GM19463 (cell line): ENCODE data around the gene S1PR2.
"Not testable (repeated sequence)": the region's sequence is repeated elsewhere in the genome, so short reads cannot be mapped to it uniquely, and the experiment has no call there.

Experiments used
- ATAC-seq: cut with Tn5 transposase; IDR thresholded peaks from one replicate; pipeline ENCODE4 v1.9.1; 2021; ENCODE audit warnings: mild to moderate bottlenecking, moderate library complexity; ENCODE audit not compliant: unreplicated experiment

The S1PR2 gene

DNA sequence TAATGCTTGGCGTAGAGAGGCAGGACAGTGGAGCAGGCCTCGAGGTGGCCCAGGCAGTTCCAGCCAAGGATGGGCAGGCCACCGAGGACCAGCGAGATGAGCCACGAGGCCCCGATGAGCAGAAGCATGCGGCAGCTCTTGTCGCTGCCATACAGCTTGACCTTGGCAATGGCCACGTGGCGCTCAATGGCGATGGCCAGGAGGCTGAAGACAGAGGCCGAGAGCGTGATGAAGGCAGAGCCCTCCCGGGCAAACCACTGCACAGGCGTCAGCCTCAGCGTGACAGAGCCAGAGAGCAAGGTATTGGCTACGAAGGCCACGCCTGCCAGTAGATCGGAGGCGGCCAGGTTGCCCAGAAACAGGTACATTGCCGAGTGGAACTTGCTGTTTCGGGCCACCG is 6.8 kb downstream of the S1PR2 start:
- no peak for ATAC-seq

DNA sequence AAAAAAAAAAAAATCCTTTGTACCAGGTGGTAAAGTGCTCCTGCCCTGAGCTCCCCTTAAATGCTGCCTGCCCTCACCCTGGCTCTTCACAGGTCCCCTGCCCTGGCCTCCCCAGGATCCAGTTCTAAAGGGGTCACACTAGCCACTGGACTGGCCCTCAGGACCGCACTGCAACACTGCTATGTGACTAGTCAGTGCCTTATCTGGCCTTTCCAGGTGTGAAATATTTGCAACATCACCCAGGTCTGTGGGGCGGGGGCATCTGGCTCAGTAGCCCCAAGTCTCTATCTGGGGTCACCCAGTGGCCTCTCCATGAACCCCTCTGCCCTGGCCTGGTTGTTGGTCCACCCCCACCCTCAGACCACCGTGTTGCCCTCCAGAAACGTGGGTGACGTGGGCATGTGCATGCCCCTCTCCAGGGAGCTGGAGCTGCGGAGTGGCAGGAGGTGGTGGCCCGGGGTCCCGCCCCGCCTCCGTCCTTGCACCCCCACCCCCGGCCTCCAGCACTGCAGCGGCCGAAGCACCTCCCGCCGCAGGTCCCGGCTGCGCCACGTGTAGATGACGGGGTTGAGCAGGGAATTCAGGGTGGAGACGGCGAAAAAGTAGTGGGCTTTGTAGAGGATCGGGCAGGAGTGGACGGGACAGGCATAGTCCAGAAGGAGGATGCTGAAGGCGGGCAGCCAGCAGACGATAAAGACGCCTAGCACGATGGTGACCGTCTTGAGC is 7.5 kb downstream of the S1PR2 start:
- no peak for ATAC-seq

DNA sequence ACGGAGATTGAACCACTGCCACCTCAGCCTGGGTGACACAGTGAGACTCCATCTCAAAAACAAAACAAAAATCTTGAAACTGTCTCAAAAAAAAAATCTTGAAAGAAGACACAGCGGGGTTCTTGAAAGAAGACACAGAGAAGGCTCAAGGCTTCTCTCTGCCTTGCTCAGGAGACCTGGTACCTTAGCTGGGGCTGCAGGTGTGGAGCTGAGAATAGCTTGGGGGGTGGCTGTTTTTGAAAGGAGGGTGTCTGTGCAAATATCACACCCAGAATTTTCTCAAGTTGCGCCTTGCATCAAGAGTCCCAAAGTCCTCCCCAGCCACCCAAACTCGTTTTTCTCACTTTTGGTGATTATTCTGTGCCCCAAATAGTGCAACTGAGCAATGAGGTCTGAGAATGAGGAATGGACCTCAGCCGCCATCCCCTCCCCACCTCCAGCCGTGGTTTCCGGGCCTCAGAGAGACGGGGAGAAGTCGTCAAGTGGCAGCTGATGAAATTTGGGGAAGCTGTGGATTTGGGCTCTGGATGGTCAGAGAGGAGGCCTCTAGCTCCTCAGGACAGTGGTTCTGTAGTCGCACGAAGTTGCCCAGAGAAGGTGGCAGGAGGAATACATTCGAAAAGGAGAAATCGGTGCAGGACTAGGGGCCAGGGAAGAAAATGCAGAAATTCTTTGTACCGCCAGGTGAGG is 8.8 kb downstream of the S1PR2 start:
- ATAC-seq = no peak

DNA sequence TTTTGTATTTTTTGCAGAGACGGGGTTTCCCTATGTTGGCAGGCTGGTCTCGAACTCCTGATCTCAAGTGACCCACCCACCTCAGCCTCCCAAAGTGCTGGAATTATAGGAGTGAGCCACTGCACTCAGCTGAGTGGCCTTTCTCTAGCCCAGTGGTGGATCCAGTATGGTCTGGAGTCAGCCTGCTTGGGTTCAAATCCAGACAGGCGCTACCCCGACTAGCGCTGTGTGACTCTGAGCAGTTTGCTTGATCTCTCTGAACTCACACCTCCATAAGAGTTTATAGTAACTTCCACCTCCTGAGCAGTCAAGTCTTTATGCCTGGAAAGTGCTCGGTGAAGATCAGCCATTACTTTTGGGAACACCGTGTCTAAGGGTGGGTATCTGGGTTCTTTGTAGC is 10.4 kb downstream of the S1PR2 start:
- no peak for ATAC-seq

DNA sequence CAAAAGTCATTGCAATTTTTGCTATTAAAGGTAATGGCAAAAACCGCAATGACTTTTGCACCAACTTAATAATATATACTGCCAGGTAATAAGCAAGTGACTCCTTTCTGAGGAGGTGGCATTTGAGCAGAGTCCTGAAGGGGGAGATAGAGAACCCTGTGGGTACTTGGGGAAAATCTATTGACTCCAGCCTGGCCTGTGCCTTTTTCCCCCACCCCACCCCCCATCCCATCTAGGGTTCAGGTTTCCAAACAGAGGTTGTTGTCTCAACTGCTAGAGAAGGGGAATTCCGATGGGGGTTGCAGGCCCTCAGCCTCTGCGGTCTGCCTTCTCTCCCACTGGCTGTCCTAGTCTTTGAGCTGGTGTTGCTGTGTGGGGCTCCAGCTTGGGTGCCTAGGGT is 11.5 kb downstream of the S1PR2 start:
- ATAC-seq = no peak

DNA sequence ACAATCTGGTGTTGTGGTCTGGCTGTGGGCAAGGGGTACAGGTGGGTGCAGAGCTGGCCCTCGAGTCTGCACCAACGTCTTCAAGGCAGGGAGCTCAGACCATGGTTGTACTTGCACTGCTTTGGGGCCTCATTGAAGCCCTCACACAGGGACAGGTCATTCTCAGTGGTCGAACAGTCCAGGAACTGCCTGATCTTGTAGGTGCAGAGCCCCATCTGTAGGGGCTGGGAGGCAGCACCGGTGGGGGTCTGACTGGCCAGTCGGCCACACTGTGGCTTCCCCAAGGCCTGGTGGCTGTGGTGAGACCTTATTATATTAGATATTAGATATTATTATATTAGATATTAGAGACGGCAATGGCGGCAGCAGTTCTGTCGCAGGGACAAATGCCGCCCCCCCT is 14.0 kb downstream of the S1PR2 start:
- ATAC-seq = no peak

DNA sequence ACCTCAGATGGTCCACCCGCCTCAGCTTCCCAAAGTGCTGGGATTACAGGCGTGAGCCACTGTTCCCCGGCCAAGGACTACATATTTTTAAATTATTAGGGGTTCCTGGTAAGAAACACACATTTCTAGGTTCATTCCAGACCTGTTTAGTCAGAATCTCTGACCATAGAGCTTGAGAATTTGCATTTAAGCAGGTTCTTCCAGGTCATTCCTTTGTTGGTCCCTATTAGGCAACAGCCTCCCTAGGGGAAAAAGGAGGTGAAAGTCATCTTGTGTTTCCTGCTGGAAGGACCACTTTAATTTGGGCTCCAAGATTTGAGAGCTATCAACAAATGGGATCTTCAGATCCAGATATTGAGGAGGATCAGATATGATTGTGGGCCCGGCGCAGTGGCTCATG is 16.3 kb downstream of the S1PR2 start:
- ATAC-seq = no peak

DNA sequence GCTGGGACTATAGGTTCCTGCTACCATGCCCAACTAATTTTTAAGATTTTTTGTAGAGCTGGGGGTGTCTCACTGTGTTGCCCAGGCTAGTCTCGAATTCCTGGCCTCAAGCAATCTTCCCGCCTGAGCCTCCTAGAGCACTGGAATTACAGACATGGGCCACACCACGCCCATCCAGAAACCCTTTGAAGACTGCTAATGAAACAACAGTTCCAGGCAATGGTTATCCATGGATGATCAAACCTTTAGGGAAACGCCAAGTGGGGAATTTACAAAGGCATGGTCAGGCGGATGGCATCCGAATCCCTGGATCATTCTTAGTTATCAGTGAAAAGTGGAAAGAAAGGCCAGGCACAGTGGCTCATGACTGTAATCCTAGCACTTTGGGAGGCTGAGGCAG is 19.4 kb downstream of the S1PR2 start:
- no peak for ATAC-seq

DNA sequence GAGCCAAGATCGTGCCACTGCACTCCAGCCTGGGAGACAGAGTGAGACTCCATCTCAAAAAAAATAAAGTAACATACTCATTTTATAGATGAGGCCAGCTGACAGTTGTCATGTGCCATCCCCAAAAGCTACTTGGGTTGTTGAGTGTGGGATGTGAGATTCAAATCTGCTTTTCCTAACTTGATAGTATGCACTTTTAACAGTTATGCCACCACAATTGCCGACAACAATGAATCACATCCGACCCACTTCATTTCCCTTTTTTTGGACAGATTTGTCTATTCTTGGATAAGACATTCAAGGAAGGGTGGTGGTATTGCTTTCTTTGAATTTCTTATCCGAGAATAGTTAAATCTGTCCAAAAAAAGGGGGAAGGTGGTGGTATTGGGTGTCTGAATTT is 20.1 kb downstream of the S1PR2 start:
- ATAC-seq = no peak

DNA sequence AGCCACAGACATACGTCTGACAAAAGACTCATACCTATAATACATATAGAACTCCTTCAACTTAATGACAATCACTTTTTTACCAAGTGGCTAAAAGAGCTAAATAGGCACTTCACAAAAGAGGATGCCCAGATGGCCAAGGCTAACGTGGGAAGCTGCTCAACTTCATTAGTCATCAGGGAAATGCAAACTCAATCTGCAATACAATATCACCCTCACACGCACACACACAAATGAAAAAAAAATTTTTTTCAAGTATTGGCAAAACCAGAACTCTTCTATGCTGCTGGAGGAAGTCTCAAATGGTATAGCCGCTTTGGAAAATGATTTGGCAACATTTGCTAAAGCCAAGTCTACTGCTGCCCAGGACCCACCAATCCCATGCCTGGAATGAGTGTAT is 21.8 kb downstream of the S1PR2 start:
- no peak for ATAC-seq

DNA sequence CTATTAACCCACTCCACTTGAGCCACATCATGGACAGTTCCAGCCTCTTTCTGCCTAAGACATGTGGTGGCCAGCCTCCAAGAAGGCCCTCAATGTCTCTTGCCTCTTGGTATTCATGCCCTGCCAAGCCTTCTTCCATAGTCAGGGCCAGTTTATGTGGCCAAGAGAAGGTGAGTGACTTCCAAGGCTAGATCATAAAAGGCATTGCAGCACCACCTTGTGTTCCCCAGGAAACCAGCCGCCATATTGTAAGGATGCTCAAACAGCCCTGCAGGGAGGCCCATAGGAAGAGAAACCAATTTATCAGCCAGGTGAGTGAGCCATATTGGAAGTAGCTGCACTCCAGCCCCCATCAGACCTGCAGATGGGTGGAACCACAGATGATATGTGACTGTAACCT is 24.1 kb downstream of the S1PR2 start:
- ATAC-seq = no peak

DNA sequence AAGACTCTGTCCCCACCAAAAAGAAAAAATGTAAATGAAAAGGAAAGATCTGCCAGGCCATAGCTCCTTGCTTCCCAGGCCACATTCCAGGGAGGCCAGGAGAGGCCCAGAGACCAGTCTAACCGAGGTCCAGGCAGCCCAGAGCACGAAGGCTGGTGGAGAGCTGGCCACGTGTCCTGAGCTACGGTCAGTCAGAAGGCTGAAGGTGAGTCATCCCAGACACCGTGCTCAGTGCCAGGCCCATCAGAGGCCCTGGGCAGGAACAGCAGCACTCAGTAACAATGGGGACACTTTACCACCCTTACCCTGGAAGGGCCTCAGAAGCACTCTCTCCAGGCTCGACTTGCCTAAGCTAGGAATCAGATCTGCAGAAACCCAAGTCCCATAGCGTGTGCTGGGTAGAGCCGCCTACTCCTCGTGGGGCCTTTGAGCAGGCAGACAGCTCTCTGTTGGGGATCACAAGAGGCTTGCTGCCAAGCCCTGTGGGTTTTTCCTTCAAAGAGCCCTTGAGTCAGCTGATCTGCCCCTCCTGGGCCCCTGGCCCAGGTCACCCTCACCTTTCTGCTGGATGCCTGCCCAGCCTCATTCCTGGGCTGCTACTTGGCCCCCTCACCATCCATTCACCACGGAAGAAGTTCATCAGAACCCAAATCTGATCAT is 24.8 kb downstream of the S1PR2 start:
- no peak for ATAC-seq

DNA sequence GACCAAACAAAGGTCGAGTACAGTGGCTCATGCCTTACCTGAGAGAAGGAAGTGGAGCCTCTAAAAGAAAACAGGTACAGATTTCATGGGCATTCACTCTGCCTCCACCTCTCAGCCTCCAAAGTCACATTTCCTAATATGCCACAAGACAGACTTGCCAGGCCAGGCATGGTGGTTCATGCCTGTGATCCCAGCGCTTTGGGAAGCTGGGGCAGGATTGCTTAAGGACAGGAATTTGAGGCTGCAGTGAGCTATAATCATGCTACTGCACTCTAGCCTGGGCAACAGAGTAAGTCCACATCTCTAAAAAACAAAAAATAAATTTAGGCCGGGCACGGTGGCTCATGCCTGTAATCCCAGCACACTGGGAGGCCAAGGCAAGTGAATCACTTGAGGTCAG is 25.5 kb downstream of the S1PR2 start:
- no peak for ATAC-seq

DNA sequence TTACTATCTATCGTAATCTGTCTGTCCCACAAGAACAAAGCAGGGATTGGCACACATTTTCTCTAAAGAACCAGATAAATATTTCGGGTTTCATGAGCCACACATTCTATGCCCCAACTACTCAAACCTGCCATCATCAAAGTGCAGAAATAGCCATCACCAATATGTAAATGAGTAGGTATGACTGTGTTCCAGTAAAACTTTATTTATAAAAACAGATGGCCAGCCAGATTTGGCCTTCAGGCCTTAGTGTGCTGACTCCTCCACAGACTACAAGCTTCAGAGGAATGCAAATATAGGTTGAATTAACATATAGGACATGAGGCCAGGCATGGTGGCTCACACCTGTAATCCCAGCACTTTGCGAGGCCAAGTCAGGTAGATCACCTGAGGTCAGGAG is 27.4 kb downstream of the S1PR2 start:
- no peak for ATAC-seq

DNA sequence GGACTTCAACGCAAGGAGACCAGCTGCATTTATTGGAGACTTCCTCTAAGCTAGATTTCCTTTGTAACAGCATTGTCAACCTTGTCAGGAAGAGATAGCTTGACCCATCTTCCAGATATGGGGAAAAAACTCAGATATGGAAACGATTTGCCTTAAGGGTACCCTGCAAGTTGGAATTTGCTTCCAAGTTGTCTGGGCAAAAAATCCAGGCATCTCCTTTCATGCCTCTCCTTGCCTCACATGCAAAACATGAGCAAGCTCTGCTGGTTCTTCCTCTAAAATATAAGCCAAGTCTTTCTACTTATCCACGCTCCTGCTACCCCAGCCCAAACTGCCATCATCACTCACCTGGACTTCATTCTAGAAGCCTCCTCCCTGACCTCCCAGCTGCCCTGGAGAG is 30.0 kb downstream of the S1PR2 start:
- ATAC-seq = no peak

DNA sequence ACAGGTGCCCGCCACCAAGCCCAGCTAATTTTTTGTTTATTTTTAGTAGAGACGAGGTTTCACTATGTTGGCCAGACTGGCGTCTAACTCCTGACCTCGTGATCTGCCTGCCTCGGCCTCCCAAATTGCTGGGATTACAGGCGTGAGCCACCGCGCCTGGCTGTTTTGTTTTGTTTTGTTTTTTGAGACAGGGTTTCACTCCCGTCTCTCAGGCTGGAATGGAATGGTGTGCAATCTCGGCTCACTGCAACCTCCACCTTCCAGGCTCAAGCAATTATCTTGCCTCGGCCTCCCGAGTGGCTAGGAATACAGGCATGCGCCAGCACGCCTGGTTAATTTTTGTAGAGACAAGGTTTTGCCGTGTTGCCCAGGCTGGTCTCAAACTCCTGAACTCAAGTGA is 31.0 kb downstream of the S1PR2 start:
- not testable (repeated sequence) for ATAC-seq

DNA sequence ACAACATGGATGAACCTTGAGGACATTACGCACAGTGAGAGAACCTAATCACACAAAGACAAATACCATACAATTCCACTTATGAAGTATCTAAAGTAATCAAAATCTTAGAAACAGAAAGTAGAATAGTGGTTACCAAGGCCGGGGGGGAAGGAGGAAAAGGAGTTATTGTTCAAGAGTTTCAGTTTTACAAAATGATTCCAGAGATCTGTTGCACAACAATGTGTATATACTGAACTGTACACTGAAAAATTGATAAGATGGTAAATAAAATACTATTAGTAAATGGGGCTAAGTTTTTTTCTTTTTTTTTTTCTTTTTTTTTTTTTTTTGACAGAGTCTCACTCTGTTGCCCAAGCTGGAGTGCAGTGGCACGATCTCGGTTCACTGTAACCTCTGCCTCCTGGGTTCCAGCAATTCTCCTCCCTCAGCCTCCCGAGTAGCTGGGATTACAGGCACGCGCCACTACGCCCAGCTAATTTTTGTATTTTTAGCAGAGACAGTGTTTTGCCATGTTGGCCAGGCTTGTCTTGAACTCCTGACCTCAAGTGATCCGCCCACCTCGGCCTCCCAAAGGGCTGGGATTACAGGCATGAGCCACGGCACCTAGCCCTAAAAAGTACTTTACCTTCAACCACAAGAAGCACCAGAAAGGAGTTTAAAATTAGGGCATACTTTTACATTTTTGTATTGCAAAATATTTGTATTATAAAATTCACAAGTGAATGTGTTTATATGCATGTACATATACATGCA is 32.1 kb downstream of the S1PR2 start:
- not testable (repeated sequence) for ATAC-seq

DNA sequence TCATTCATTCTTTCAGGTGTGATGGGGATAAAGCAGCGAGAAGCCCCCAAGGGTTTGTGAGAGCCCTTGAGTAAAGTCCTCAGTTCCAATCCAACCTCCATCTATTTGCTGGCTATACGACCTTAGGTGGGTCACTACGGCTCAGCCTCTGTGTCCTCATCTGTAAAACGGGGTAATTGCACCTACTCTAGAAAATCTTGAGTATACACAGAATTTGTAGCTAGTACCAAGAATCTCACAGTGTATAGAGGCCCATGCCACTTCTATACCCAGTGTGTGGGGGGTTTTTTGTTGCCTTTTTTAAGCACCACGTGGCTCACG is 36.0 kb downstream of the S1PR2 start:
- ATAC-seq = no peak

DNA sequence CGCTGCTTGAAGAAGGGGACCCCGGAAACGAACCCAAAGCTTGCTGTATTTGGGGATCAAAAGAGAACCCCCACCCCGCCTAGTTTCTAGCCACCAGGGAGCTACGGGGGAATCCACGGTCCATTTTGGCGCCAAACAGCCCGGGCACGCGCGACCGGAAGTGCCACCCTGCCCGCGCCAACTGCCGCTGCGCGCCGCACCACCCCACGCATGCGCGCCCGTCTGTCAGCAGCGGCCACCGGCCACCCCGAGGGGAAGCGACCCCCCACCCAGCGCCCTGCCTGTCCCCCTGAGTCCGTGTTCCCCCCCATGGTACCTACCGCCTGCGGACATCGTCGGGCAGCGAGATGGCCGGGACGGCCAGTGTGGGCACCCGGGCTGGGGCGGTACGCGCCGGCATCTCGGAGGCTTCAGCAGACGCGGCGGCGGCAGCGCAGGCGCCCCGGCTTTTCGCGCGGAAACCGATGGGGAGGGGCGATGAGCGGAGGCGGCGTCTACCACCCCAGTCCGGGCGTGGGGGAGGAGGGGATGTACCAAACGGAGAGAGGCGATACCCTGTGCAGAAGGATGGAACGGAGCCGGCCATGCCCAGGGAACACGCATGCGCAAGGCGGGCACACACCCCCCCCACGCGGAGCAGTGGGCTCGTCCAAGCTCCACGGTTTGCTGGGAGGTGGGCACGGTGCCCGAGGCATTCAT is 36.5 kb downstream of the S1PR2 start, which contains the start of gene DNMT1:
Gene DNMT1 (minus strand): TSS at position 454 of the 699 bp plus-strand sequence. CDS start 54 bp downstream, at position 400.
- ATAC-seq = peak; percentile 84

DNA sequence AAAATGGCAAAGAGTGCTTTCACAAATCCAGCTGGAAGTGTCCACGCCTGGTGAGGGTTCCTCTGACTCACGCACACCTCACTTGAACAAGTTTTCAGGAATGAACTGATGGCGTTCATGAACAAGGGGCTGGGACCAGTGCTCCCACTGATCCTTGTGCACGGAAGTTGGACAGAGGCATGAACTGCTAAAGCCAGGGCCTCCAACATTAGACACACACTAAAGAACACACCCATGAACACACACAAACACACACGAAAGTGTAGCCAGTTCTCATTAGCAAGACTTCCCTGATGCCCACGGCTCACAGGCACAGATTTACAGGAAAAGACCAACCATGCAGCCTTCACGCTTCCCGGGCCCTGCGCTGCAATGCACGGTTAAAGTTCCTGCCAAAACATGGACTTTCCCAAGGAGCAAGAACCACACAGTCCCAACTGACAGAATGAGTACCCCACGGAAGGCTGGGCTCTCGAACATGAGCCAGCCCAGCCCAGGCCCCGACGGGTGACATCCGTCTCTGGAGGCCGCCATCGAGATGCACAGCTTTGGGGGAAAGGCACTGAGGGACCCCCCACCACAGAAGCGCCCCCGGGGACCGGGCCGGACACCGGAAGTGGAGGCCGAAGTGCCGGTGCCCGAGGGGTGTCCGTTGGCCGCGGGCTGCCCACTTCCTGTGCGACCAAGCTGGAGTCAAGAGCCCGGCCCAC is 37.2 kb downstream of the S1PR2 start:
- peak; percentile 14 for ATAC-seq
